ENCODE measurements around the gene LSAMP.

Gene LSAMP

GRCh38 chr3:116020495-116020894 lies 424.8 kb downstream of the LSAMP start:
- no peak overlapping the region for H3K9ac ChIP-seq (ENCODE audit: low read length)
- no peaks in the 10 kb centered on the region for H3K27me3 ChIP-seq (ENCODE audit: control insufficient read depth, insufficient read depth, low read length)
- H3K36me3 ChIP-seq (ENCODE audit: control insufficient read depth, low read depth, low read length): no peaks in the 10 kb centered on the region
- no peak overlapping the region for H3K27ac ChIP-seq (ENCODE audit: low read length)
- no peaks in the 10 kb centered on the region for H3K4me1 ChIP-seq (ENCODE audit: control insufficient read depth, low read depth, low read length)
- no peaks in the 10 kb centered on the region for H3K9me3 ChIP-seq (ENCODE audit: control insufficient read depth, low read depth, low read length)
- H3K4me3 ChIP-seq (ENCODE audit: low read length): no peak overlapping the region

GRCh38 chr3:116019254-116019763 lies 426.0 kb downstream of the LSAMP start:
- no peaks in the 10 kb centered on the region for H3K4me1 ChIP-seq (ENCODE audit: control insufficient read depth, low read depth, low read length)
- H3K9me3 ChIP-seq (ENCODE audit: control insufficient read depth, low read depth, low read length): no peaks in the 10 kb centered on the region
- no peak overlapping the region for H3K4me3 ChIP-seq (ENCODE audit: low read length)
- H3K36me3 ChIP-seq (ENCODE audit: control insufficient read depth, low read depth, low read length): no peaks in the 10 kb centered on the region
- H3K27ac ChIP-seq (ENCODE audit: low read length): no peak overlapping the region
- H3K27me3 ChIP-seq (ENCODE audit: control insufficient read depth, insufficient read depth, low read length): no peaks in the 10 kb centered on the region
- no peak overlapping the region for H3K9ac ChIP-seq (ENCODE audit: low read length)

GRCh38 chr3:116018646-116019045 lies 426.6 kb downstream of the LSAMP start:
- Histone ChIP-seq H3K4me1 (ENCODE audit: control insufficient read depth, low read depth, low read length) (no peaks in the 10 kb centered on the region), H3K27me3 (ENCODE audit: control insufficient read depth, insufficient read depth, low read length) (no peaks in the 10 kb centered on the region), H3K4me3 (ENCODE audit: low read length) (no peak overlapping the region), H3K27ac (ENCODE audit: low read length) (no peak overlapping the region), H3K36me3 (ENCODE audit: control insufficient read depth, low read depth, low read length) (no peaks in the 10 kb centered on the region), H3K9me3 (ENCODE audit: control insufficient read depth, low read depth, low read length) (no peaks in the 10 kb centered on the region), H3K9ac (ENCODE audit: low read length) (no peak overlapping the region)

GRCh38 chr3:116015931-116016330 lies 429.4 kb downstream of the LSAMP start:
- Histone ChIP-seq H3K4me3 (ENCODE audit: low read length) (no peak overlapping the region), H3K9me3 (ENCODE audit: control insufficient read depth, low read depth, low read length) (no peaks in the 10 kb centered on the region), H3K27me3 (ENCODE audit: control insufficient read depth, insufficient read depth, low read length) (no peaks in the 10 kb centered on the region), H3K36me3 (ENCODE audit: control insufficient read depth, low read depth, low read length) (no peaks in the 10 kb centered on the region), H3K9ac (ENCODE audit: low read length) (no peak overlapping the region), H3K4me1 (ENCODE audit: control insufficient read depth, low read depth, low read length) (no peaks in the 10 kb centered on the region), H3K27ac (ENCODE audit: low read length) (no peak overlapping the region)

GRCh38 chr3:116007000-116007399 lies 438.3 kb downstream of the LSAMP start:
- peaks cover 3% of the 10 kb centered on the region for H3K4me1 ChIP-seq (ENCODE audit: control insufficient read depth, low read depth, low read length)
- no peak overlapping the region for H3K9ac ChIP-seq (ENCODE audit: low read length)
- no peaks in the 10 kb centered on the region for H3K9me3 ChIP-seq (ENCODE audit: control insufficient read depth, low read depth, low read length)
- H3K4me3 ChIP-seq (ENCODE audit: low read length): no peak overlapping the region
- H3K36me3 ChIP-seq (ENCODE audit: control insufficient read depth, low read depth, low read length): no peaks in the 10 kb centered on the region
- H3K27ac ChIP-seq (ENCODE audit: low read length): no peak overlapping the region
- no peaks in the 10 kb centered on the region for H3K27me3 ChIP-seq (ENCODE audit: control insufficient read depth, insufficient read depth, low read length)

- H3K9me3 ChIP-seq (ENCODE audit: control insufficient read depth, low read depth, low read length): no peaks in the 10 kb centered on the region
- H3K27ac ChIP-seq (ENCODE audit: low read length): no peak overlapping the region
- no peak overlapping the region for H3K4me3 ChIP-seq (ENCODE audit: low read length)
- H3K9ac ChIP-seq (ENCODE audit: low read length): no peak overlapping the region
- peaks cover 3% of the 10 kb centered on the region for H3K4me1 ChIP-seq (ENCODE audit: control insufficient read depth, low read depth, low read length)
- H3K27me3 ChIP-seq (ENCODE audit: control insufficient read depth, insufficient read depth, low read length): no peaks in the 10 kb centered on the region
- no peaks in the 10 kb centered on the region for H3K36me3 ChIP-seq (ENCODE audit: control insufficient read depth, low read depth, low read length)
Measured at GRCh38 chr3:116005404-116005803, 439.9 kb downstream of the LSAMP start.

- H3K4me3 ChIP-seq (ENCODE audit: low read length): no peak overlapping the region
- H3K27me3 ChIP-seq (ENCODE audit: control insufficient read depth, insufficient read depth, low read length): no peaks in the 10 kb centered on the region
- peaks cover 8% of the 10 kb centered on the region for H3K4me1 ChIP-seq (ENCODE audit: control insufficient read depth, low read depth, low read length)
- H3K27ac ChIP-seq (ENCODE audit: low read length): no peak overlapping the region
- no peaks in the 10 kb centered on the region for H3K9me3 ChIP-seq (ENCODE audit: control insufficient read depth, low read depth, low read length)
- no peak overlapping the region for H3K9ac ChIP-seq (ENCODE audit: low read length)
- no peaks in the 10 kb centered on the region for H3K36me3 ChIP-seq (ENCODE audit: control insufficient read depth, low read depth, low read length)
Measured at GRCh38 chr3:116002235-116002634, 443.1 kb downstream of the LSAMP start.

- Histone ChIP-seq H3K4me3 (ENCODE audit: low read length) (no peak overlapping the region), H3K36me3 (ENCODE audit: control insufficient read depth, low read depth, low read length) (no peaks in the 10 kb centered on the region), H3K9me3 (ENCODE audit: control insufficient read depth, low read depth, low read length) (no peaks in the 10 kb centered on the region), H3K27me3 (ENCODE audit: control insufficient read depth, insufficient read depth, low read length) (no peaks in the 10 kb centered on the region), H3K27ac (ENCODE audit: low read length) (no peak overlapping the region), H3K9ac (ENCODE audit: low read length) (no peak overlapping the region), H3K4me1 (ENCODE audit: control insufficient read depth, low read depth, low read length) (peaks cover 8% of the 10 kb centered on the region)
Measured at GRCh38 chr3:116001151-116001621, 444.1 kb downstream of the LSAMP start.

GRCh38 chr3:116000311-116000710 lies 445.0 kb downstream of the LSAMP start:
- Histone ChIP-seq H3K27ac (ENCODE audit: low read length) (no peak overlapping the region), H3K27me3 (ENCODE audit: control insufficient read depth, insufficient read depth, low read length) (no peaks in the 10 kb centered on the region), H3K9me3 (ENCODE audit: control insufficient read depth, low read depth, low read length) (no peaks in the 10 kb centered on the region), H3K9ac (ENCODE audit: low read length) (no peak overlapping the region), H3K4me1 (ENCODE audit: control insufficient read depth, low read depth, low read length) (peaks cover 8% of the 10 kb centered on the region), H3K36me3 (ENCODE audit: control insufficient read depth, low read depth, low read length) (no peaks in the 10 kb centered on the region), H3K4me3 (ENCODE audit: low read length) (no peak overlapping the region)

GRCh38 chr3:115999613-116000012 lies 445.7 kb downstream of the LSAMP start:
- Histone ChIP-seq H3K4me3 (ENCODE audit: low read length) (no peak overlapping the region), H3K9ac (ENCODE audit: low read length) (no peak overlapping the region), H3K27ac (ENCODE audit: low read length) (no peak overlapping the region), H3K4me1 (ENCODE audit: control insufficient read depth, low read depth, low read length) (peaks cover 8% of the 10 kb centered on the region), H3K27me3 (ENCODE audit: control insufficient read depth, insufficient read depth, low read length) (no peaks in the 10 kb centered on the region), H3K36me3 (ENCODE audit: control insufficient read depth, low read depth, low read length) (no peaks in the 10 kb centered on the region), H3K9me3 (ENCODE audit: control insufficient read depth, low read depth, low read length) (no peaks in the 10 kb centered on the region)

- no peak overlapping the region for H3K4me3 ChIP-seq (ENCODE audit: low read length)
- H3K27me3 ChIP-seq (ENCODE audit: control insufficient read depth, insufficient read depth, low read length): no peaks in the 10 kb centered on the region
- no peaks in the 10 kb centered on the region for H3K36me3 ChIP-seq (ENCODE audit: control insufficient read depth, low read depth, low read length)
- no peaks in the 10 kb centered on the region for H3K9me3 ChIP-seq (ENCODE audit: control insufficient read depth, low read depth, low read length)
- no peak overlapping the region for H3K9ac ChIP-seq (ENCODE audit: low read length)
- peaks cover 8% of the 10 kb centered on the region for H3K4me1 ChIP-seq (ENCODE audit: control insufficient read depth, low read depth, low read length)
- H3K27ac ChIP-seq (ENCODE audit: low read length): no peak overlapping the region
Measured at GRCh38 chr3:115999001-115999585, 446.2 kb downstream of the LSAMP start.

- peaks cover 8% of the 10 kb centered on the region for H3K4me1 ChIP-seq (ENCODE audit: control insufficient read depth, low read depth, low read length)
- no peaks in the 10 kb centered on the region for H3K27me3 ChIP-seq (ENCODE audit: control insufficient read depth, insufficient read depth, low read length)
- H3K27ac ChIP-seq (ENCODE audit: low read length): no peak overlapping the region
- no peaks in the 10 kb centered on the region for H3K9me3 ChIP-seq (ENCODE audit: control insufficient read depth, low read depth, low read length)
- no peaks in the 10 kb centered on the region for H3K36me3 ChIP-seq (ENCODE audit: control insufficient read depth, low read depth, low read length)
- H3K9ac ChIP-seq (ENCODE audit: low read length): no peak overlapping the region
- no peak overlapping the region for H3K4me3 ChIP-seq (ENCODE audit: low read length)
Measured at GRCh38 chr3:115996420-115997108, 448.7 kb downstream of the LSAMP start.
